ENCODE data around the gene FDX1.

DNA sequence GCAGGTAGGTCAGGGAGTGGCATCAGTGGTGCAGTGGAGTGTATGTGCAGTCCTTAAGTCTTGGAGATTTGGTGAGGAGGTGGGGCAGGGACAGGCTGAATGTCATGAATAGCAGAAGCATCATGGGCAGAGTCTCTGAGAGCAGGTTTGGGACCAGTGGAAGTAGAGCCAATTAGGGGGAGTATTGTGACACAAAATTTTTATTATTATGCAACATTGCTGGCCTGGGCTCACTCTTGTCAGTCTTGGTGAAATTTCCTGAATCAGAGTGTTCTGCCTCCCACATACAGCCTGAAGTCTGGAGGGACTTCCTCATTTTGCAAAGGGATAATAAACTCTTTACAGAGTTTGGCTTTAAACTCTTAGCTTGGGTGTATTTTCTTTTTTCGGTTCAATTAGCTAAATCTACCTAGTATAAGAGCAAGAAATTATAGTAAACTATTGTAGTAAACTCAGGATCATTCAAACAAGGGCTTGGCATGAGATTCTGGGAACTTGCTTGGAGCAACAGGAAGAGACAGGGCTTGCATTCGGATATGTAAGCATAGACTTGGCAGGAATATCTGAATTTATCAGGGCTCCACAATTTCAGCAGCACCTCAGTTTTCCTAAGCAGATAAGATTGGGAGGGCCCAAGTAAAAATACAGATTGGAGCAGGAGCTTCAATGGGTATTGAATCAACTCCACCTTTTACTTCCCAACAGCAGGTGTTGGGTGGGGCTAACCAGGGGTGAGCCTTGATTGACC lies 67.7 kb downstream of the FDX1 start:
- TF ChIP-seq, protein P1, sequence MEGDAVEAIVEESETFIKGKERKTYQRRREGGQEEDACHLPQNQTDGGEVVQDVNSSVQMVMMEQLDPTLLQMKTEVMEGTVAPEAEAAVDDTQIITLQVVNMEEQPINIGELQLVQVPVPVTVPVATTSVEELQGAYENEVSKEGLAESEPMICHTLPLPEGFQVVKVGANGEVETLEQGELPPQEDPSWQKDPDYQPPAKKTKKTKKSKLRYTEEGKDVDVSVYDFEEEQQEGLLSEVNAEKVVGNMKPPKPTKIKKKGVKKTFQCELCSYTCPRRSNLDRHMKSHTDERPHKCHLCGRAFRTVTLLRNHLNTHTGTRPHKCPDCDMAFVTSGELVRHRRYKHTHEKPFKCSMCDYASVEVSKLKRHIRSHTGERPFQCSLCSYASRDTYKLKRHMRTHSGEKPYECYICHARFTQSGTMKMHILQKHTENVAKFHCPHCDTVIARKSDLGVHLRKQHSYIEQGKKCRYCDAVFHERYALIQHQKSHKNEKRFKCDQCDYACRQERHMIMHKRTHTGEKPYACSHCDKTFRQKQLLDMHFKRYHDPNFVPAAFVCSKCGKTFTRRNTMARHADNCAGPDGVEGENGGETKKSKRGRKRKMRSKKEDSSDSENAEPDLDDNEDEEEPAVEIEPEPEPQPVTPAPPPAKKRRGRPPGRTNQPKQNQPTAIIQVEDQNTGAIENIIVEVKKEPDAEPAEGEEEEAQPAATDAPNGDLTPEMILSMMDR (IDR thresholded peaks at IDR 0.05): no peak
- TF ChIP-seq POLR2A (IDR thresholded peaks at IDR 0.05): no peak

Data from adrenal gland (tissue), 5 donors.